Dedifferentiated amniotic fluid mesenchymal stem cell (primary cell): ENCODE data around the gene MBNL2.
"Not testable (repeated sequence)": the region's sequence is repeated elsewhere in the genome, so short reads cannot be mapped to it uniquely, and the experiment has no call there.

Experiments
- DNase-seq: peaks from one replicate; pipeline ENCODE4 v3.0.0-alpha.2; 2016; ENCODE audit errors: extremely low spot score

Gene MBNL2

DNA sequence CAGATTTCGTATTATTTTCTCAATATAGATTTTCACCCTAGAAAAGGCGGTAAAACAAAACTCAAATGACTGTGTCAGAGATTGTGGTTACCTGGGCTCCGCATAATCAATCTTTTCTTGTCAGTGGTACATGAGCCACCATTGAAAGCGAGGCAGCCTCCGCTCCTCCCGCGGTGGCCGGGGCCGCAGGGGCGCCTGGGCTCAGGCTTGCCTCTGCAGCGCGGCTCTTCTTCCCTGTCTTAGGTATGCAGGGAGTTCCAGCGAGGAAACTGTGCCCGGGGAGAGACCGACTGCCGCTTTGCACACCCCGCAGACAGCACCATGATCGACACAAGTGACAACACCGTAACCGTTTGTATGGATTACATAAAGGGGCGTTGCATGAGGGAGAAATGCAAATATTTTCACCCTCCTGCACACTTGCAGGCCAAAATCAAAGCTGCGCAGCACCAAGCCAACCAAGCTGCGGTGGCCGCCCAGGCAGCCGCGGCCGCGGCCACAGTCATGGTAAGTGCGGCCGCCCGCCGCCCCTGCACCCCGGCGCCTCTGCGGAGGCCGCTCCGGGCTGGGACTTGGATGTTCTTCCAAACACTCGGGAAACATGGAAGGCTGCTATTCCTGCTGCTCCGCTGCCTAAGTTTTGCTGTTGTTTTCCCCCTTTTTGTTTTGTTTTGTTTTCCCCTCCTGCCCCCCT is 124.6 kb downstream of the MBNL2 start:
- DNase-seq = no peak

DNA sequence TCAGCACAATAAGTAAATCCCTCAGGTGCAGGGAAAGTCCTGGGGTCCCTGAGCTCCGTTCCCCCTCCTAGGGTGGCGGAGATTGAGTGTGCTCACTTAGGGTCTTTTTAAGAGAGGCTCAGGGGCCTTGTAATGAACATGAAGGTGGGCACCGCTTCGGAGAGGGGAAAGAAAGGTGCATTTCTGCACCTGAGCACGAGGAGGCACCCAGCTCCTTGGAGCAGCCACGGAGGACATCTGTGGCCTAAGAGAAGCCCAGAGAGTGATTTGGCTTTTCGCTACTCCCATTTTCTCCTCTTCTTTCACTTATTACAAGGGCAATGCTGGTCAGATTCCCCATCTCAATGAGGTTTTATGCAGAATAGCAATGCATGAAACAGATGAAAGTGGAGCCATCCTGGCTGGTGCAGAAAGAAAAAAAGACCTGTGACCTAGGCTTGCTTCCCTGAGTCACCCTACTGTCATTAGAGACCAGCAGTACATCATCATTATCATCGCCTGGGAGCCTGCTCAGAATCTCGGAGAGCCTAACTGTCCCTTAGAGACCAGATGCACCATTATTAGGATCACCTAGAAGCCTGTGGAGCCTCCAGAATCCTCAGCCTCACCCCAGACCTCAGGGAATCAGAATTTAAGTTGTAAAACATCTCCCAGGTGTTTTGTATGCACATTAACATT is 125.3 kb downstream of the MBNL2 start:
- DNase-seq = no peak

GRCh38 chr13:97348569-97349100 is 126.5 kb downstream of the MBNL2 start:
- no peak for DNase-seq

DNA sequence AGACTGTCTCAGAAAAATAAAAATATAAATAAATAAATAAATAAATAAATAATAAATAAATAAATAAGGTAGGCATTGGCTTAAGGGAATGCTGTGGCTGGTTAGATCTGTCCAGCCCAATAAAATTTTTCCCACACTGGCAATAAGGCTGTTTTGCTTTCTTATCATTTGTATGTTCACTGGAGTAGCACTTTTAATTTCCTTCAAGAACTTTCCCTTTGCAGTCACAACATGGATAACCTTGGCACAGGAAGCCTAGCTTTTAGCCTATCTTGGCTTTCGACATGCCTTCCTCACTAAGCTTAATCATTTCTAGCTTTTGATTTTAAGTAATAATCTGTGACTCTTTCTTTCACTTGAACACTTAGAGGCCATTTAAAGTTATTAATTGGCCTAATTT is 129.9 kb downstream of the MBNL2 start:
- DNase-seq = not testable (repeated sequence)

GRCh38 chr13:97352815-97353214 is 130.7 kb downstream of the MBNL2 start:
- no peak for DNase-seq

DNA sequence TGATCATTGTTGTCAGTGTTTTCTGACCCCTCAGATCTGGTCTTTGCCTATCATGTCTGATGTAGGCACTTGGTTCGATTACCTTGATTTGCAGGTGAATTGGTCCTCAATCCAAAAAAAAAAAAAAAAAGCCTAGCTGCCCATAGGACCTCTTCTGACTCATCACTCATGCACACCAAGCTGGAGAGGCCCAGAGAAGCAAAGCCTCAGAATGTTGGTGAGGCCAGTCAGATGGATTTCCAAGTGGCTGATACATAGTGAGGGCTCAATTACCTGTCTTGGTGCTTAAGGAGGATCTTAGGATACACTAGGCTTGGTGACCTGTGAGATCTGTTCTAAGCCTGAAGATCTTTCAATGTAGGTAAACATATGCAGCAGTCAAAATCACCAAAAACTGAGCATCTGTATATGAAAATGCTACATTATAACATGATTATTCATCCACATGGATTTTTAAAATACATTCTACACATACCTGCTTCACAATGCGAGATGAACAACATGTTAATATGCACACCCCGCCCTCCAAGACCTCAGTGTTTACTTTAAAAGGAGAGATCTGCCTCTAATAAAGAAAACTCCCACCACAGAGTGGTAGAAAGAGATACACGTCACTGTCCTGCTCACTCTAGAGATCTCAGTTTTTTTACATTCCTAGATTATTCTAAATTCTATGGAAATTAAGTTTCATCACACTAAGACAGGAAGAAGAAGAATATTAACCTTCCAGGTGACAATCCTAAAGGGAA is 132.0 kb downstream of the MBNL2 start:
- DNase-seq = no peak

- DNase-seq = no peak
Observed at GRCh38 chr13:97354808-97355207, 132.7 kb downstream of the MBNL2 start.

GRCh38 chr13:97356592-97356991 is 134.5 kb downstream of the MBNL2 start:
- DNase-seq = no peak

DNA sequence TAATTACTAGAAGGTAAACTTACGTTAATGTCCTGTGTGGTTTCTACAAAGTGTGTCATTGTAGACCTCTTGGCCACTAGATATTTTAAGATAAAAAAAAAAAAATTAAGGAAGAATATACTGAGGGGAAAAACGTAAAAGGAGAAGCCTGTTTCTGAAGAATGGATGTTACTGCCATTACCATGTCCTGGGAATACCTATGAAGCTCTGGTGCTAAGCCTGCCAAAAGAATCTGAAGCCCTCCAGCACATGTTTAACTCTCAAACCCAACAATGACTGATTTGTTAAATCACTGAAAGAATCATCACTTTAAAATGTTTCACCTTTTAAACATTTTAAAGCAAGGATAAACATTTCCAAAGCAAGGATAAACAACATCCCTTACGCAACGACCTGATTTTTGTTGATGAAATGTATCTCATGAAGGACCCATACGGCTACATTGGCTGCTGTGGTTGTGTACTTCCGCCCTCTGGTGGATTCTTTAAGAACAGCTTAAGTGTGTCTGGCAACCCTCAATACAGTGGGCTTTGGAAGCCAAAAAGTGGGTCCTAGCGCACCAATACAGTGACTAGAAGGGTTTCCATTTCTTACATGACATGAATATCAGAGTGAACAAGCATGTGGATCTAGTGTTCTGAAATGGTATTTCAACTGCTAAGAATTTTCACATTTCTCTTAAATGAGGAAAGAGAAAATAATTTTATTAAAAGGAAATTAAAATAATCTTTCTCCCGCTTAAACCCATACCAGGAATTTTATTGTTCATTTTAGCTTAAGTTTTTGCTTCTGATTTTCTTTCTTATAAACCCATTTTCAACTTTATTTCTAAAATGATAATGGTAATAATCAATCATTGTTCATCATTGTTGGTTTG is 137.3 kb downstream of the MBNL2 start:
- DNase-seq = peak; percentile 85

DNA sequence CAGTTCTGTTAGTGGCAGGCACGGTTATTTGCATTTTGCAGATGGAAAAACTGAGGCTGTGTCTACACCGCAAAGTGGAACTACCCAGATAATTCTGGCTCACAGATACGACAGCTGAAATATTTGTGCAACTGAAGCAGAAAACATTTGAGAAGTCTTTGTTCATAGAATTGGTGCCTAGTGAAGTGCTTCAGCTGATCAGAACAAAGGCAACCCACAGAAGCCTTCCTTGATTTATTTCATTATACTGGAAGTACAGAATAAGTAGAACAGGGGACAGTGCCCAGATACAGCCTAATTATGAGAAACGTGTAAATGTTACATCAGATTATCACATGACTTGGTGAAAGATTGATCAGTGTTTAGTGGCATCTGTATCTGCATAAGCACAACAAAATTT is 138.5 kb downstream of the MBNL2 start:
- DNase-seq = no peak

- DNase-seq = no peak
Observed at GRCh38 chr13:97364031-97364430, 141.9 kb downstream of the MBNL2 start.

DNA sequence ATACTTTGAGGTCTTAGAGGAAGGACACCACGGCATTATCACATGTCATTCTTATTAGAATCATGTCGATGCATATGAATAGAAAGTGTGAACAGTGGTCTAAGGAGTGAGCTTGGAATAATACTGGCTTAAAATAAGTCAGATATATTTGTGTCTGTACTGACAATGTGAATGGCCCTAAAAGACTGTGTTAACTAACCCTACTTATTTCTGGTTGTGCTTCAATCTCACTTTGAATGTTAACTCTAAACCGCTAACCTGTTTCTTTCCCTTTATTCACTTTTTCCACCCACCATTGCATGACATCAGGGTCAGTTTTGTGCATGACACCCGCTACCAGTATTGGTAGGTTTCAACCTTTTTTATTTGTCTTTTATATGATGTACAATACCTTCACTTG is 142.7 kb downstream of the MBNL2 start:
- DNase-seq = no peak

DNA sequence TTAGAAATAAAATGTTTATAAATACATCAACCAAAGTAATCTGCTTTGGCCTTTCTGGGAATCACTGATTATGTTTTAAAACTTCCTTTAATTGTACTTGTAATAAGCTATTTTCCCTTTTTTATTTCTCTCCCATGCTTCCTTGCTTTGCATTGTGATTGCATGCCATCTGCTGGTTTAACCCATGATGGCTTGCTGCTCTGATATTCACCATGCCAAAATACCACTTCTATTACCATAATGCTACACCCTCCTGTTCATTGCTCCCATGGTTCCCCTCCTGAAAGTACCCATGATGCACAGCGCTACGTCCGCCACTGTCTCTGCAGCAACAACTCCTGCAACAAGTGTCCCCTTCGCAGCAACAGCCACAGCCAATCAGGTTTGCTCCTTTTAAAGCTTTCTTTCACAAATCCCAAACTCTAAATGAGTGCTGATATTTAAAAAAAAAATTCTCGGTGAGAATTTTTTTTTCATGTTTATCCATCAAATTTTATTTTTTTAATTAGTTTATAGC is 144.1 kb downstream of the MBNL2 start:
- DNase-seq = no peak

GRCh38 chr13:97367016-97367822 is 145.1 kb downstream of the MBNL2 start:
- DNase-seq = peak; percentile 86

- no peak for DNase-seq
Observed at GRCh38 chr13:97369261-97369893, 147.2 kb downstream of the MBNL2 start.

GRCh38 chr13:97371486-97372109 is 149.5 kb downstream of the MBNL2 start:
- no peak for DNase-seq

DNA sequence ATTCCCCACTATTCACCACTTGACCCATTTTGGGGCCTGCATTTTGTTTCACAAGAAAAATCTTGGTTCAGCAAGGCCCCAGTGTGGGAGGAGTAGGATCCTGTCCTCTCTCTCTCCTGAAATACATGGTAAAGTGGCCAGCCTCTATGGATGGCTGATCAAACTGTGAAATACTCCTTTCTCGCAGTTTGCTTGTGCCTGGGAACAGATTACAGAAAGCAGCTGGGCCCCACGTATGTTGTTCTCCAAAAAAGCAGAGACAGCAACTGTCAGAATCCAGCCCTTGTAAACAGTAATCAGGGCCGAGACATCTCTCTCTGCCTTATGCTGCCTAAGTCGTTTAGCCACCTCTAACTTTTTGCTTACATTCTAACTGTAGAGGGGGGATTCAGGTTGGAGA is 150.8 kb downstream of the MBNL2 start:
- DNase-seq = no peak

DNA sequence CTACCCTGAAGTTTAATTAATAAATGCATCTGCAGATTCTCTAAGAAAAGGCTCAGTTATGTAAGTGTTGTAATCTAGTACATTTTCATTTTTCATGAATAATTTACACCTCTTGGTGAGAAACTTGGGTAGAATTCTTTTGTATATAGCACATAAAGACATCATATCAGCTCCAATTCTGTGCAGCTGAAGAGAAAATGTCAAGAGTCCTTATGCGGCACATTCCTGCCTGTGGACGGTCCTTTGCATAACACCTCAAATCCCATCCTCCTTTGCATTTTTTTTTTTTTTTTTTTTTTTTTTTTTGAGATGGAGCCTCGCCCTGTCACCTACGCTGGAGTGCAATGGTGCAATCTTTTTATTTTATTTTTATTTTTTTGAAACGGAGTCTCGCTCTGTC is 151.7 kb downstream of the MBNL2 start:
- DNase-seq = no peak

- DNase-seq = no peak
Observed at GRCh38 chr13:97376981-97377380, 154.8 kb downstream of the MBNL2 start.

GRCh38 chr13:97379386-97379785 is 157.3 kb downstream of the MBNL2 start:
- no peak for DNase-seq
